ENCODE data around the gene AFF3. TPM values are rescaled to one million over a fixed set of nuclear protein-coding genes. Genes with fewer than 3 reads are reported as not detected.

The AFF3 gene
- total RNA-seq, 5 donors from 2014 or later (not counting 1 experiment from before 2014, with no cell fraction given), result 9.9 to 23.5 (median 11.5) TPM

- CTCF ChIA-PET, result no interaction called here
- no peak overlapping the region for H3K4me3 Mint-ChIP-seq
- POLR2A ChIA-PET, result interaction anchor here in 1 of 2 donors (0.6 kb wide), 1 partner anchor 26 kb away, joined by 6 read pairs; no protein-coding TSS in a partner anchor
Measured at GRCh38 chr2:100151310-100151709, 8.9 kb upstream of the AFF3 start.

GRCh38 chr2:100148883-100149282, 6.5 kb upstream of the AFF3 start:
- POLR2A ChIA-PET, result no interaction called here
- Mint-ChIP-seq H3K4me1 (peaks cover 0 to 8% (median 3%) of the 10 kb centered on the region in 3 donors), H3K9me3 (peaks cover 0 to 6% (median 4%) of the 10 kb centered on the region in 3 donors), H3K27me3 (no peaks in the 10 kb centered on the region), H3K4me3 (no peak overlapping the region), H3K36me3 (no peaks in the 10 kb centered on the region), H3K27ac (no peak overlapping the region)
- H3K4me1 ChIP-seq (ENCODE audit: control insufficient read depth in 1 of 2, extremely low read depth in 1 of 2, insufficient read depth in 2 of 2, low read length in 2 of 2), result no peaks in the 10 kb centered on the region
- ATAC-seq (replicated peaks in 1 of 4) (no peak), DNase-seq (no peak)
- no peak overlapping the region for H3K27ac ChIP-seq (ENCODE audit: low read length)
- no peaks in the 10 kb centered on the region for H3K9me3 ChIP-seq
- CTCF ChIA-PET, result interaction anchor here in 1 of 2 donors (0.5 kb wide), 1 partner anchor 522 kb away, joined by 3 read pairs; no protein-coding TSS in a partner anchor
- H3K27me3 ChIP-seq (replicated peaks in 1 of 2; ENCODE audit: control insufficient read depth in 2 of 2, extremely low read depth in 1 of 2, insufficient read depth in 2 of 2, low read length in 1 of 2), result peaks cover 0 to 3% of the 10 kb centered on the region in 2 experiments
- no peaks in the 10 kb centered on the region for H3K36me3 ChIP-seq (ENCODE audit: control insufficient read depth in 2 of 2, extremely low read depth in 1 of 2, insufficient read depth in 1 of 2, low read length in 1 of 2)
- no peak overlapping the region for H3K4me3 ChIP-seq (ENCODE audit: control insufficient read depth in 1 of 2, extremely low read depth in 1 of 2, low read length in 1 of 2)
- WGBS (ENCODE audit: insufficient coverage), result 96% methylated on average over 3 of the region's 4 CpGs

More at GRCh38 chr2:100151310-100151709, 8.9 kb upstream of the AFF3 start:
- H3K27me3 Mint-ChIP-seq, result no peaks in the 10 kb centered on the region
- Histone ChIP-seq H3K27ac (ENCODE audit: low read length) (no peak overlapping the region), H3K36me3 (ENCODE audit: control insufficient read depth in 2 of 2, extremely low read depth in 1 of 2, insufficient read depth in 1 of 2, low read length in 1 of 2) (no peaks in the 10 kb centered on the region), H3K9me3 (no peaks in the 10 kb centered on the region), H3K4me3 (ENCODE audit: control insufficient read depth in 1 of 2, extremely low read depth in 1 of 2, low read length in 1 of 2) (no peak overlapping the region), H3K27me3 (replicated peaks in 1 of 2; ENCODE audit: control insufficient read depth in 2 of 2, extremely low read depth in 1 of 2, insufficient read depth in 2 of 2, low read length in 1 of 2) (no peaks in the 10 kb centered on the region), H3K4me1 (ENCODE audit: control insufficient read depth in 1 of 2, extremely low read depth in 1 of 2, insufficient read depth in 2 of 2, low read length in 2 of 2) (no peaks in the 10 kb centered on the region)
- H3K27ac Mint-ChIP-seq, result no peak overlapping the region
- no peaks in the 10 kb centered on the region for H3K36me3 Mint-ChIP-seq
- WGBS (ENCODE audit: insufficient coverage), result no CpG with 5 or more reads among the region's 3 CpGs
- ATAC-seq (replicated peaks in 1 of 4), result no peak
- peaks cover 0 to 9% (median 4%) of the 10 kb centered on the region in 3 donors for H3K9me3 Mint-ChIP-seq
- H3K4me1 Mint-ChIP-seq, result no peaks in the 10 kb centered on the region
- DNase-seq, result no peak

GRCh38 chr2:100146657-100146960, 4.2 kb upstream of the AFF3 start:
- H3K27ac ChIP-seq (ENCODE audit: low read length), result no peak overlapping the region
- H3K27me3 ChIP-seq (replicated peaks in 1 of 2; ENCODE audit: control insufficient read depth in 2 of 2, extremely low read depth in 1 of 2, insufficient read depth in 2 of 2, low read length in 1 of 2), result peaks cover 0 to 3% of the 10 kb centered on the region in 2 experiments
- H3K4me1 Mint-ChIP-seq, result peaks cover 18 to 30% (median 26%) of the 10 kb centered on the region in 3 donors
- H3K36me3 Mint-ChIP-seq, result no peaks in the 10 kb centered on the region
- H3K27me3 Mint-ChIP-seq, result no peaks in the 10 kb centered on the region
- no peak for DNase-seq
- ChIA-PET POLR2A (no interaction called here), CTCF (no interaction called here)
- peaks cover 9 to 12% of the 10 kb centered on the region in 2 experiments for H3K4me1 ChIP-seq (ENCODE audit: control insufficient read depth in 1 of 2, extremely low read depth in 1 of 2, insufficient read depth in 2 of 2, low read length in 2 of 2)
- WGBS (ENCODE audit: insufficient coverage), result no CpG with 5 or more reads among the region's 2 CpGs
- no peak for ATAC-seq (replicated peaks in 1 of 4)
- H3K4me3 Mint-ChIP-seq, result no peak overlapping the region
- no peaks in the 10 kb centered on the region for H3K36me3 ChIP-seq (ENCODE audit: control insufficient read depth in 2 of 2, extremely low read depth in 1 of 2, insufficient read depth in 1 of 2, low read length in 1 of 2)
- H3K9me3 ChIP-seq, result no peaks in the 10 kb centered on the region
- H3K27ac Mint-ChIP-seq, result no peak overlapping the region
- no peak overlapping the region for H3K4me3 ChIP-seq (ENCODE audit: control insufficient read depth in 1 of 2, extremely low read depth in 1 of 2, low read length in 1 of 2)
- H3K9me3 Mint-ChIP-seq, result peaks cover 0 to 10% (median 2%) of the 10 kb centered on the region in 3 donors

GRCh38 chr2:100145893-100146656, 3.7 kb upstream of the AFF3 start:
- no peak for DNase-seq
- H3K36me3 ChIP-seq (ENCODE audit: control insufficient read depth in 2 of 2, extremely low read depth in 1 of 2, insufficient read depth in 1 of 2, low read length in 1 of 2), result no peaks in the 10 kb centered on the region
- peaks cover 12 to 14% of the 10 kb centered on the region in 2 experiments for H3K4me1 ChIP-seq (ENCODE audit: control insufficient read depth in 1 of 2, extremely low read depth in 1 of 2, insufficient read depth in 2 of 2, low read length in 2 of 2)
- no peaks in the 10 kb centered on the region for H3K27me3 Mint-ChIP-seq
- no peak overlapping the region for H3K4me3 ChIP-seq (ENCODE audit: control insufficient read depth in 1 of 2, extremely low read depth in 1 of 2, low read length in 1 of 2)
- WGBS (ENCODE audit: insufficient coverage), result 96% methylated on average over 6 of the region's 11 CpGs
- POLR2A ChIA-PET, result no interaction called here
- peaks cover 22 to 34% (median 31%) of the 10 kb centered on the region in 3 donors for H3K4me1 Mint-ChIP-seq
- H3K9me3 Mint-ChIP-seq, result peaks cover 0 to 10% (median 0%) of the 10 kb centered on the region in 3 donors
- H3K9me3 ChIP-seq, result no peaks in the 10 kb centered on the region
- H3K36me3 Mint-ChIP-seq, result no peaks in the 10 kb centered on the region
- ATAC-seq (replicated peaks in 1 of 4), result no peak
- H3K4me3 Mint-ChIP-seq, result no peak overlapping the region
- peaks cover 0 to 3% of the 10 kb centered on the region in 2 experiments for H3K27me3 ChIP-seq (replicated peaks in 1 of 2; ENCODE audit: control insufficient read depth in 2 of 2, extremely low read depth in 1 of 2, insufficient read depth in 2 of 2, low read length in 1 of 2)
- CTCF ChIA-PET, result interaction anchor here in 1 of 2 donors (0.6 kb wide), 1 partner anchor 38 kb away, joined by 3 read pairs; no protein-coding TSS in a partner anchor
- H3K27ac Mint-ChIP-seq, result no peak overlapping the region
- H3K27ac ChIP-seq (ENCODE audit: low read length), result no peak overlapping the region

- CTCF ChIA-PET, result no interaction called here
- POLR2A ChIA-PET, result no interaction called here
- no peak overlapping the region for H3K4me3 ChIP-seq (ENCODE audit: control insufficient read depth in 1 of 2, extremely low read depth in 1 of 2, low read length in 1 of 2)
- peaks cover 18 to 38% of the 10 kb centered on the region in 2 experiments for H3K4me1 ChIP-seq (ENCODE audit: control insufficient read depth in 1 of 2, extremely low read depth in 1 of 2, insufficient read depth in 2 of 2, low read length in 2 of 2)
- ATAC-seq (replicated peaks in 1 of 4) (no peak), DNase-seq (no peak)
- H3K9me3 Mint-ChIP-seq, result peaks cover 0 to 10% (median 0%) of the 10 kb centered on the region in 3 donors
- 80% methylated on average over 6 of the region's 6 CpGs for WGBS (ENCODE audit: insufficient coverage)
- peaks cover 0 to 3% of the 10 kb centered on the region in 2 experiments for H3K27me3 ChIP-seq (replicated peaks in 1 of 2; ENCODE audit: control insufficient read depth in 2 of 2, extremely low read depth in 1 of 2, insufficient read depth in 2 of 2, low read length in 1 of 2)
- no peaks in the 10 kb centered on the region for H3K36me3 ChIP-seq (ENCODE audit: control insufficient read depth in 2 of 2, extremely low read depth in 1 of 2, insufficient read depth in 1 of 2, low read length in 1 of 2)
- peaks cover 42 to 58% (median 55%) of the 10 kb centered on the region in 3 donors for H3K4me1 Mint-ChIP-seq
- no peaks in the 10 kb centered on the region for H3K27me3 Mint-ChIP-seq
- H3K36me3 Mint-ChIP-seq, result peaks cover 2% of the 10 kb centered on the region
- H3K27ac Mint-ChIP-seq, result peak overlapping the region; percentile 7 to 94
- no peaks in the 10 kb centered on the region for H3K9me3 ChIP-seq
- no peak overlapping the region for H3K27ac ChIP-seq (ENCODE audit: low read length)
- H3K4me3 Mint-ChIP-seq, result peak overlapping the region in 2 of 3 donors; percentile 22 to 91
Measured at GRCh38 chr2:100143286-100143685, 896 bp upstream of the AFF3 start.

- H3K4me1 Mint-ChIP-seq, result peaks cover 54 to 70% (median 67%) of the 10 kb centered on the region in 3 donors
- H3K4me3 Mint-ChIP-seq, result peak overlapping the region; percentile 81 to 91 (median 91)
- ATAC-seq (replicated peaks in 1 of 4) (peak in 3 of 4 experiments; percentile 8 to 31 (median 10)), DNase-seq (peak in 2 of 35 experiments; percentile 3 to 9)
- Histone ChIP-seq H3K9me3 (no peaks in the 10 kb centered on the region), H3K4me1 (ENCODE audit: control insufficient read depth in 1 of 2, extremely low read depth in 1 of 2, insufficient read depth in 2 of 2, low read length in 2 of 2) (peaks cover 28 to 49% of the 10 kb centered on the region in 2 experiments), H3K27ac (ENCODE audit: low read length) (peak overlapping the region; percentile 37), H3K36me3 (ENCODE audit: control insufficient read depth in 2 of 2, extremely low read depth in 1 of 2, insufficient read depth in 1 of 2, low read length in 1 of 2) (peaks cover 0 to 2% of the 10 kb centered on the region in 2 donors), H3K27me3 (replicated peaks in 1 of 2; ENCODE audit: control insufficient read depth in 2 of 2, extremely low read depth in 1 of 2, insufficient read depth in 2 of 2, low read length in 1 of 2) (peaks cover 0 to 3% of the 10 kb centered on the region in 2 experiments), H3K4me3 (ENCODE audit: control insufficient read depth in 1 of 2, extremely low read depth in 1 of 2, low read length in 1 of 2) (peak overlapping the region; percentile 47 to 80)
- ChIA-PET CTCF (no interaction called here), POLR2A (no interaction called here)
- H3K27me3 Mint-ChIP-seq, result no peaks in the 10 kb centered on the region
- H3K27ac Mint-ChIP-seq, result peak overlapping the region; percentile 94 to 95
- H3K9me3 Mint-ChIP-seq, result peaks cover 0 to 10% (median 0%) of the 10 kb centered on the region in 3 donors
- WGBS (ENCODE audit: insufficient coverage), result 43% methylated on average over 2 of the region's 3 CpGs
- peaks cover 2% of the 10 kb centered on the region for H3K36me3 Mint-ChIP-seq
Measured at GRCh38 chr2:100141906-100142305, 484 bp downstream of the AFF3 start.

Data from T-cell (primary cell).